AG09309 (cell line): ENCODE results near the gene ARHGAP10.

Experiments used
- DNase-seq: peaks from one replicate; pipeline ENCODE4 v3.0.0-alpha.2; 2010; ENCODE audit warnings: low read depth
- H3K4me3 ChIP-seq: 2 replicates; pipeline ENCODE4 v1.5.1; 2011; ENCODE audit warnings: mild to moderate bottlenecking, low read depth, low read length, moderate library complexity; ENCODE audit not compliant: control insufficient read depth
- CTCF ChIP-seq: IDR thresholded peaks from 2 replicates; pipeline ENCODE4 v1.5.1; 2011; ENCODE audit warnings: mild to moderate bottlenecking, low read depth, low read length, inconsistent platforms; ENCODE audit not compliant: insufficient read depth, control insufficient read depth; ENCODE audit errors: missing control alignments

Gene ARHGAP10

GRCh38 chr4:147773261-147774184 is 41.6 kb downstream of the ARHGAP10 start:
- no peak for TF ChIP-seq CTCF
- DNase-seq = no peak
- no peak overlapping the region for H3K4me3 ChIP-seq

- TF ChIP-seq CTCF = no peak
- DNase-seq = no peak
- H3K4me3 ChIP-seq = no peak overlapping the region
These were observed 44.8 kb downstream of the ARHGAP10 start for GRCh38 chr4:147776716-147777115.

- TF ChIP-seq CTCF = no peak
- DNase-seq = no peak
- H3K4me3 ChIP-seq = no peak overlapping the region
These were observed 45.7 kb downstream of the ARHGAP10 start for GRCh38 chr4:147777456-147778091.

GRCh38 chr4:147778942-147779341 is 47.1 kb downstream of the ARHGAP10 start:
- no peak for TF ChIP-seq CTCF
- no peak overlapping the region for H3K4me3 ChIP-seq
- DNase-seq = no peak

GRCh38 chr4:147779451-147779850 is 47.6 kb downstream of the ARHGAP10 start:
- no peak for TF ChIP-seq CTCF
- no peak for DNase-seq
- no peak overlapping the region for H3K4me3 ChIP-seq

- no peak for TF ChIP-seq CTCF
- DNase-seq = no peak
- no peak overlapping the region for H3K4me3 ChIP-seq
These were observed 48.4 kb downstream of the ARHGAP10 start for GRCh38 chr4:147780137-147780777.
